ENCODE data around the gene SEPTIN3. TPM values are rescaled to one million over a fixed set of nuclear protein-coding genes. Genes with fewer than 3 reads are reported as not detected.

Gene SEPTIN3
- total and polyA plus RNA-seq, 2 of the 8 experiments (the other 6 are each of a cell fraction or from before 2014, with no cell fraction given) = 38.9 to 52.9 TPM

- Histone ChIP-seq H4K91ac (replicated peaks; ENCODE audit: insufficient read length, low read length) (no peak overlapping the region), H2BK5ac (ENCODE audit: low read depth, low read length) (no peak overlapping the region), H3K27ac (ENCODE audit: low read depth, low read length) (no peak overlapping the region), H2BK120ac (replicated peaks; ENCODE audit: low read depth, low read length) (no peak overlapping the region), H3K4ac (replicated peaks; ENCODE audit: insufficient read length, low read depth, low read length) (no peak overlapping the region), H3K79me2 (ENCODE audit: control insufficient read depth in 1 of 2, insufficient read depth in 2 of 2, low read length in 2 of 2) (no peaks in the 10 kb centered on the region), H3K4me3 (ENCODE audit: extremely low read depth in 1 of 4, insufficient read depth in 2 of 4, low read depth in 3 of 4, low read length in 4 of 4) (no peak overlapping the region), H2BK15ac (ENCODE audit: low read length) (no peak overlapping the region), H3K9ac (replicated peaks in 1 of 4; ENCODE audit: extremely low read depth in 1 of 4, low read depth in 3 of 4, low read length in 3 of 4) (no peak overlapping the region), H3K79me1 (ENCODE audit: low read depth, low read length) (no peaks in the 10 kb centered on the region), H3K27me3 (replicated peaks in 1 of 4; ENCODE audit: control insufficient read depth in 3 of 4, extremely low read depth in 1 of 4, insufficient read depth in 3 of 4, low read length in 3 of 4) (no peaks in the 10 kb centered on the region; a peak in 1 of 7 replicates), H3K9me3 (ENCODE audit: insufficient read depth in 2 of 2, low read depth in 1 of 2, low read length in 1 of 2) (peaks cover 0 to 4% of the 10 kb centered on the region in 2 experiments; a peak in 1 of 4 replicates), H2AFZ (ENCODE audit: low read length) (no peak overlapping the region), H3K14ac (ENCODE audit: insufficient read length) (no peak overlapping the region), H4K8ac (ENCODE audit: extremely low read depth, insufficient read depth, low read length) (no peak overlapping the region), H3K56ac (replicated peaks; ENCODE audit: insufficient read length, low read depth, low read length) (no peak overlapping the region), H3K23ac (ENCODE audit: insufficient read length) (no peak overlapping the region), H3K36me3 (ENCODE audit: control insufficient read depth in 2 of 4, insufficient read depth in 4 of 4, low read length in 3 of 4) (peaks cover 0 to 11% (median 5%) of the 10 kb centered on the region in 4 experiments; a peak in 4 of 8 replicates), H3K18ac (ENCODE audit: extremely low read depth, low read length) (no peak overlapping the region), H2BK12ac (ENCODE audit: low read depth, low read length) (no peak overlapping the region), H4K20me1 (replicated peaks in 1 of 2; ENCODE audit: control insufficient read depth in 1 of 2, insufficient read depth in 2 of 2, low read length in 2 of 2) (no peaks in the 10 kb centered on the region), H3K23me2 (ENCODE audit: low read depth, low read length) (no peaks in the 10 kb centered on the region), H4K5ac (ENCODE audit: insufficient read length, low read depth, low read length) (no peak overlapping the region), H2BK20ac (ENCODE audit: low read length) (no peak overlapping the region), H3K4me2 (ENCODE audit: insufficient read depth in 1 of 2, low read depth in 2 of 2, low read length in 2 of 2) (no peak overlapping the region), H3K4me1 (replicated peaks in 1 of 4; ENCODE audit: control insufficient read depth in 3 of 4, insufficient read depth in 4 of 4, low read length in 3 of 4) (0 out of 7 replicates have a peak, but pooled peaks cover 0 to 2% (median 0%) of the 10 kb centered on the region in 4 experiments), H2AK5ac (ENCODE audit: low read depth, low read length) (no peak overlapping the region)
- FAIRE-seq (no peak), DNase-seq (ENCODE audit: low read depth in 1 of 2, low spot score in 2 of 2) (no peak)
- POLR2A ChIA-PET (ENCODE audit: partially characterized antibody) = no interaction called here
- WGBS, 2 experiments (ENCODE audit: extremely low coverage in 1 of 2, insufficient coverage in 1 of 2, insufficient read length in 1 of 2, insufficient replicate concordance in 2 of 2, low coverage in 1 of 2, low lambda C conversion rate in 2 of 2, missing lambda C conversion rate in 1 of 2) = 94% methylated on average over 8 of the region's 8 CpGs; no CpG with 5 or more reads in 1 of the 2 experiments
- CTCF ChIA-PET (ENCODE audit: partially characterized antibody) = interaction anchor here (0.6 to 1.8 kb wide), 2 partner anchors 91 to 328 kb away, joined by 3 to 4 read pairs; partner anchors contain the start of gene NDUFA6
- TF ChIP-seq ZNF274 (IDR thresholded peaks at IDR 0.05; ENCODE audit: borderline replicate concordance, extremely low read depth, low read length) (no peak), EGR1 (IDR thresholded peaks at IDR 0.05; ENCODE audit: borderline replicate concordance, low read depth, low read length) (no peak), CHD1 (IDR thresholded peaks at IDR 0.05; ENCODE audit: low read depth, low read length) (no peak), JUND (IDR thresholded peaks at IDR 0.05; ENCODE audit: low read length) (no peak), TAF7 (optimal IDR thresholded peaks at IDR 0.05; ENCODE audit: borderline replicate concordance, low read depth, low read length) (no peak), SP4 (IDR thresholded peaks at IDR 0.05; ENCODE audit: low read length) (no peak), PHF8 (conservative IDR thresholded peaks at IDR 0.05; ENCODE audit: low read depth, low read length) (no peak), MAX (IDR thresholded peaks at IDR 0.05) (no peak), TAF1 (IDR thresholded peaks at IDR 0.05; ENCODE audit: low read depth, low read length) (no peak), NRF1 (IDR thresholded peaks at IDR 0.05; ENCODE audit: low read depth, low read length) (no peak), RAD21 (IDR thresholded peaks at IDR 0.05 in 1 of 2, conservative IDR thresholded peaks at IDR 0.05 in 1 of 2; ENCODE audit: low read depth in 2 of 2, low read length in 2 of 2) (no peak), RXRA (IDR thresholded peaks at IDR 0.05; ENCODE audit: insufficient read depth, low read depth, low read length) (no peak)
These were observed 31.2 kb downstream of the SEPTIN3 start for GRCh38 chr22:42000466-42000865.
